IPS-18a (cell line): ENCODE measurements around the gene TXNDC5.

Source experiments
- H3K27ac ChIP-seq: one replicate; pipeline ENCODE4 v1.5.1; 2013; ENCODE audit warnings: low read length
- H3K27me3 ChIP-seq: one replicate; pipeline ENCODE4 v1.6.1; 2013; ENCODE audit warnings: mild to moderate bottlenecking, low read length; ENCODE audit not compliant: control insufficient read depth, insufficient read depth
- H3K36me3 ChIP-seq: one replicate; pipeline ENCODE4 v1.6.1; 2013; ENCODE audit warnings: low read depth, low read length; ENCODE audit not compliant: control insufficient read depth
- H3K4me1 ChIP-seq: one replicate; pipeline ENCODE4 v1.6.1; 2013; ENCODE audit warnings: low read depth, low read length; ENCODE audit not compliant: control insufficient read depth
- H3K4me3 ChIP-seq: one replicate; pipeline ENCODE4 v1.5.1; 2013; ENCODE audit warnings: low read length
- H3K9ac ChIP-seq: one replicate; pipeline ENCODE4 v1.6.1; 2013; ENCODE audit warnings: mild to moderate bottlenecking, low read length, moderate library complexity
- H3K9me3 ChIP-seq: one replicate; pipeline ENCODE4 v1.6.1; 2013; ENCODE audit warnings: low read depth, low read length; ENCODE audit not compliant: control insufficient read depth

The TXNDC5 gene

GRCh38 chr6:7879980-7880717 lies 30.4 kb downstream of the TXNDC5 start:
- H3K4me1 ChIP-seq = no peaks in the 10 kb centered on the region
- H3K27me3 ChIP-seq = no peaks in the 10 kb centered on the region
- H3K4me3 ChIP-seq = no peak overlapping the region
- peaks cover 48% of the 10 kb centered on the region for H3K36me3 ChIP-seq
- no peak overlapping the region for H3K9ac ChIP-seq
- no peaks in the 10 kb centered on the region for H3K9me3 ChIP-seq
- no peak overlapping the region for H3K27ac ChIP-seq

- Histone ChIP-seq H3K4me1 (no peaks in the 10 kb centered on the region), H3K27me3 (no peaks in the 10 kb centered on the region), H3K27ac (no peak overlapping the region), H3K4me3 (no peak overlapping the region), H3K36me3 (peaks cover 42% of the 10 kb centered on the region), H3K9ac (no peak overlapping the region), H3K9me3 (no peaks in the 10 kb centered on the region)
Observed at GRCh38 chr6:7879579-7879978, 31.0 kb downstream of the TXNDC5 start.

DNA sequence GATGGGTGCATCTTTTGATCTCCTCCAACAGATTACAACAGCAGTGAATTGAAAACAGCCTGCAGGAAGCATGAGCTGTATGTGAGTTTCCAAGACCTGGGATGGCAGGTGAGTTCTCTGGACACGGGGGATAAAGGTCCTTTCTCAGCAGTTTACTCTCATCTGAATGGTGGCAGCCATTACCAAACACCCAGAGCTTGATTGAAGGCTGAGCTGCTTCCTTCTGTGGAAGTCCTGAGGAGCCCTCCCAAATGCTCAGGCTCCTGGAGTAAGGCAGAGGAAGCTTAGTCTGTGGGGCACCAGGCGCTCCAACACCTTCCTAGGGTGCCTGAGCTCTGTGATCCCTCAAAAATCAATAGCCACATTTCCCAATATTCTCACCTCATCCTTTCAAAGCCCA lies 31.5 kb downstream of the TXNDC5 start:
- Histone ChIP-seq H3K27ac (no peak overlapping the region), H3K4me3 (no peak overlapping the region), H3K9ac (no peak overlapping the region), H3K9me3 (no peaks in the 10 kb centered on the region), H3K27me3 (no peaks in the 10 kb centered on the region), H3K4me1 (no peaks in the 10 kb centered on the region), H3K36me3 (peaks cover 37% of the 10 kb centered on the region)

DNA sequence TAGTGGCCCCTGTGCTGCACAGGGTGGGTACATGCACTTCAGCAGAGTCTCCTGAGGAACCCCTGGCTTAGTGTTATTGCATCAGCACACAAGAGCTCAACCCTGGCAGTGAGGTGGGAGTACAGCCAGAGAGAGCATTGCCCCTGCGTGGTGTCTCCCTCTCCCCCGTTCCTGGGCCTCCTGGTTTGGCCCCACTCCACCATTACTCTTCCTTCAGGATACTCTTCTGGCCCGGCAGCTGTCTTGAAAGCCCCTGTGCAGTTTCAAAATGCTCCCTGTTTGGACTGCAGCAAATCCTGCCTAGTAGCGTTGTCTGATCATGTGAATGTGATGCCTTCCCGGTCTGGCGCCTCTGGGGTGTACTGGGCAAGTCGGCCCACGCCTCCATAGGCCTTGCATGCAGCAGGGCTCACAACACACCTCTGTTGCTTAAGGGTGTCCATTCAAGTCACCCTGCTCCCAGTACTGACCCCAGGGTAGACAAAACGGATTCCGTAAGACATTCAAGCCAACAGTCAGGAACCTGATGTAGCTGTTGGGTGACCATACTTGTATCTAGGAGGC lies 32.1 kb downstream of the TXNDC5 start:
- Histone ChIP-seq H3K36me3 (peaks cover 32% of the 10 kb centered on the region), H3K9me3 (no peaks in the 10 kb centered on the region), H3K4me1 (no peaks in the 10 kb centered on the region), H3K9ac (no peak overlapping the region), H3K27me3 (no peaks in the 10 kb centered on the region), H3K4me3 (no peak overlapping the region), H3K27ac (no peak overlapping the region)

DNA sequence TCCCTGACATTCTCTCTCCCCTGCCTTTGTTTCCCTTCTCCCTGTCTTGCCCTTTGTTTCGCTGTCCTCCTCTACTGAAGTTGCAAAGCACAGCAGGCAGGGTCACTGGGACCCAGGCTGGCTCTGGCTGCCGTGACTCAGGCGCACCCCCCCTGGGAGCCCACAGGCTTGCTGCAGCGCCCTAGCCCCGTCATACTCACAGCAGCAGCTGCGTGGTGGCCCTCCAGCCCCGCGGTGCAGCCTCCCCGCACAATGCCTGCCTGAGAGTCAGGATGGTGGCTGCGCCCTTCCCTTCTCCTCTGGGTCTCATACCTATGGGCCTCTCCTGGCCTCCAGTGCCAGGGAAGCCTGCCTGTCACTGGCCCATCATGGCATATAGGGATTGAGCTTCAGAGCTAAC lies 41.7 kb downstream of the TXNDC5 start:
- no peak overlapping the region for H3K27ac ChIP-seq
- H3K36me3 ChIP-seq = no peaks in the 10 kb centered on the region
- no peak overlapping the region for H3K9ac ChIP-seq
- no peaks in the 10 kb centered on the region for H3K27me3 ChIP-seq
- no peaks in the 10 kb centered on the region for H3K4me1 ChIP-seq
- no peak overlapping the region for H3K4me3 ChIP-seq
- H3K9me3 ChIP-seq = peaks cover 3% of the 10 kb centered on the region

DNA sequence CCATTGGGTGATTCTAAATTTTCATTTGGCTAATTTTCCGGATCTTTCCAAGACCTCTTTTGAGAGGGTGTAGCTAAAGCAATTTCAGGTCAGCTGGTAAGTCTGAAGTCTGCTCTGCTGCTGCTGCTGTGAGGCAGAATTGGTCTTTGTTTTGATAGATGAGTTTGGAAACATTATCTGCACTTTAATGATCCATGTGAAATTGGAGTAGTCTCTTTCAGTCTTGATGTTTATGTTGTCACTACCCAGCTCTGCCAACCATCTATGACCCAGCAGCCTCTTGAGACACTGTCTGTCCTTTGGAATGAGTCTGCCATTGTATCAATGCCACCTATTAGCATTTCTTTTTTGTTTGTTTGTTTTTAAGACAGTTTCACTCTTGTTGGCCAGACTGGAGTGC lies 44.1 kb downstream of the TXNDC5 start:
- Histone ChIP-seq H3K4me1 (no peaks in the 10 kb centered on the region), H3K4me3 (no peak overlapping the region), H3K9ac (no peak overlapping the region), H3K27me3 (no peaks in the 10 kb centered on the region), H3K27ac (no peak overlapping the region), H3K36me3 (no peaks in the 10 kb centered on the region), H3K9me3 (no peaks in the 10 kb centered on the region)

DNA sequence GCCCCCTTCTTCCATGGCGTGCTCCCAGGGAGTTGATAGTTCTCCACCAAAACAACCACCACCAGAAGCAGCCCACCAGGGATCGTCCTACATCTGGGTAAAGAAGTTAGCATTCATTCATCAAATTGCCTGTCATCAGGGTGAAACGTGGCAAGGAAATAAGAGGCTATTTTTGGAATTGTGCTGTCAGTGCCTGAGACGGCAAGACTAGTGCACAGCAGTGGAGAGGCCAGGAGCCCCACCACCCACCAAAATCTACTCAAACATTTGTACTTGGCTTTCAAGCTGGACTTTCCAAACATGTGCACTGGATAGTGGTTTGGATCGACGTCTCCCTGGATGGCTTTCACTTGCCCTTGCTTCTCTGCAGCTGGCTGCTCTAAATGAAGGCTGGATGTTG lies 44.8 kb downstream of the TXNDC5 start:
- Histone ChIP-seq H3K36me3 (no peaks in the 10 kb centered on the region), H3K9me3 (no peaks in the 10 kb centered on the region), H3K27ac (no peak overlapping the region)

DNA sequence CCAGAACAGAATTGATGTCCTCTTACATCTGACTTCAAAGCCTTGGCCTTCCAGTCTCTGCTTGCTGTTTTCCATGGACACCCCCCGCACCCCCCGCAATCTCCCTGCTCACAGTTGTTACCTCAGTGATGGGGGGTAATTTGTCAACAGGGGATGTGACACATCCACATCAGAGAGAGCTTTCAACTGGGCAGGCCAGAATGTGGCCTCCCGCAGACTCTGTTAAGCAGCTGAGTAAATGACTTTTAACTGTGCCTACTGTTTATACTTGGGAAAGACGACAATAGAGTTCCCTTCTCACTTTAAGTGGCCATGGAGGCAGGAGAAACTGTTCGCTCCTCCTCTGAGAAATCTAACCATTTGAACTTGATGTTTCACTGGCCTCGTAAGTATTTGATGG lies 51.0 kb downstream of the TXNDC5 start:
- no peaks in the 10 kb centered on the region for H3K4me1 ChIP-seq
- no peak overlapping the region for H3K27ac ChIP-seq
- H3K9me3 ChIP-seq = no peaks in the 10 kb centered on the region
- H3K9ac ChIP-seq = no peak overlapping the region
- no peaks in the 10 kb centered on the region for H3K36me3 ChIP-seq
- H3K27me3 ChIP-seq = no peaks in the 10 kb centered on the region
- H3K4me3 ChIP-seq = no peak overlapping the region

More for the DNA sequence above, 44.8 kb downstream of the TXNDC5 start:
- Histone ChIP-seq H3K27me3 (no peaks in the 10 kb centered on the region), H3K4me3 (no peak overlapping the region), H3K4me1 (no peaks in the 10 kb centered on the region), H3K9ac (no peak overlapping the region)

DNA sequence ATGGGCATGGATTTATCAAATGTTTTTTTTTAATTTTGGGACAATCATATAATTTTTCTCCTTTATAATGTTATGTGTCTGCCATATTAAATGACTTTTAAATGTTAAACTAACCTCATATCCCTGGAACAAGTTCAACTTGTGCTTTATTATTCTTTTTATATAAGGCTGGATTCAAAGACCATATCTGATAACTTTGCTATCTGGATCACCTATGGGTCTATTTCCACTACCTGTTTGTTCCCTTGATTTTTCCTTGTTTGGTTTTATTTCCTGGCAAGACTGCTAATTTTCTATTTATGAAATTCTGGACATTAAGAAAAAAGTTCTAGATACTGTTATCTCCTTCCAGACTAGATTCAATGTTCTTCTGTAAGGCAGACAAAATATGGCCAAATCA lies 58.8 kb downstream of the TXNDC5 start:
- Histone ChIP-seq H3K9me3 (peaks cover 8% of the 10 kb centered on the region), H3K27me3 (no peaks in the 10 kb centered on the region), H3K4me1 (no peaks in the 10 kb centered on the region), H3K4me3 (no peak overlapping the region), H3K9ac (no peak overlapping the region), H3K36me3 (no peaks in the 10 kb centered on the region), H3K27ac (no peak overlapping the region)

DNA sequence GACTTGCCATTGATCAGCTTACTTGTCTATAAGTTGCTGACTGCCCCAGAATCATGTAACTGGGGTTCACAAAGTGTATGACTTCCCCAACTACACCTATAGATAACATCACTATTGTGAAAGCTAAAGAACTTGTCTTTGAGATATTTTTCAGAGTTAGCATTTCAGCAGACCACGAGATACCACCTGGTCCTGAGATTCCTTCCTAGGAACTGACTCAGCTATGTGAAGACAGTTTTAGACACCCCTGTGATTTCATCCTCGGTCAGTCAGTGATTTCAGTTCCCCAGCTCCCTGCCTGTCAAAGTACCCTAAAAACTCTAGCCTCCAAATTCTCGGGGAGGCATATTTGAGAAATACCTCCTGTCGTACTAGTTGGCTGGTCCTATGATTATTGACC lies 62.4 kb downstream of the TXNDC5 start:
- no peak overlapping the region for H3K9ac ChIP-seq

DNA sequence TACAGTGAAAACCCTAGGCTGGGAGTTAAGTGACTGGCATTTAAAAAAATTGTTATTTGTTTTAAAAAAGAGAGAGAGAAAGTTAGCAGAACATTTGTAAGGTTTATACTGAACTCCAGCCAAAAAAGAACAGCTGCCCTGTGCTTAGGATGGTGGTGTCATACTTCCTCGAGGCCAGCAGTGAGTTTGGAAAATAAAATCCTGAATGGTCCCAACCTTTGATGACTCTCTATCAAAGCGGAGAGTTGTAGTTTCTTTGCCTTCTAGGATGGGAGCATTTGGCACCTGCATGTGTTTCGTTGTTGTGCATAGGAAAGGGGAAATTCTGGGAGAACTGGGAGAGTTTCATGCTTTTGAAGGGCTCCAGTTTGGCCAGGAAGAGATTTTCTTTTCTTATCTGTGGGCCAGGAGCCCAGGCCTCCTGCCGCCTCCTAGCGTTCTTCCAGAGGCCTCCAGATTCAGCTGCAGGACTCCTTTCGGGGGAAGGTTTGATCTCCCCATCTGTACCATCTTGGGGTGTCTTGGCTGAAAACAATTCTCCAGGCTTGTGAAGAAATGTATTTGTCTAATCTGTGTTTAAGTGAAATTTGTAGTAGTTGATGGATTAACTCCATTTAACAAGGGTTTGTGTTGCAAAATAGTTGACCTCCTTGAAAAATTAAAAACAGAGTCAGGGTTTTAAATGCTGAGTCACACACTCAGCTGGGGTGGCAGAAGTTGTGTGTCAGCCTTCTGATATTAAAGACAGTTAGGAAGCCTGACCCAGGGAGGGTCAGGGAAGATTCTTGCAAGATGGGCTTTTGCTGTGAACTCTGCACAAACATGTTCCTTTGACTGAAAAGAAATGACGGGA lies 63.4 kb downstream of the TXNDC5 start:
- H3K27me3 ChIP-seq = no peaks in the 10 kb centered on the region
- no peaks in the 10 kb centered on the region for H3K36me3 ChIP-seq
- H3K27ac ChIP-seq = no peak overlapping the region
- H3K4me1 ChIP-seq = no peaks in the 10 kb centered on the region
- peaks cover 8% of the 10 kb centered on the region for H3K9me3 ChIP-seq
- H3K9ac ChIP-seq = no peak overlapping the region
- H3K4me3 ChIP-seq = no peak overlapping the region

More for the DNA sequence above, 62.4 kb downstream of the TXNDC5 start:
- Histone ChIP-seq H3K9me3 (peaks cover 8% of the 10 kb centered on the region), H3K4me3 (no peak overlapping the region), H3K27ac (no peak overlapping the region), H3K36me3 (no peaks in the 10 kb centered on the region), H3K27me3 (no peaks in the 10 kb centered on the region), H3K4me1 (no peaks in the 10 kb centered on the region)
